D721Med (cell line): ENCODE data around the gene BRWD1.

ENCODE experiments used
- DNase-seq: peaks from one replicate; pipeline ENCODE4 v3.0.0; 2011; ENCODE audit warnings: low spot score; ENCODE audit not compliant: insufficient read length
- FAIRE-seq: peaks from 2 replicates; lab custom pipeline; 2011; peaks lifted over from hg19 to GRCh38; lab: Jason Lieb, UNC
- CTCF ChIP-seq: IDR thresholded peaks from 2 replicates; pipeline ENCODE4 v1.5.1; 2012; ENCODE audit warnings: mild to moderate bottlenecking, control low read depth; ENCODE audit not compliant: insufficient read depth; ENCODE audit errors: missing control alignments

The BRWD1 gene

GRCh38 chr21:39220150-39220549 is 93.3 kb downstream of the BRWD1 start:
- DNase-seq (no peak), FAIRE-seq (no peak)
- TF ChIP-seq CTCF: no peak

DNA sequence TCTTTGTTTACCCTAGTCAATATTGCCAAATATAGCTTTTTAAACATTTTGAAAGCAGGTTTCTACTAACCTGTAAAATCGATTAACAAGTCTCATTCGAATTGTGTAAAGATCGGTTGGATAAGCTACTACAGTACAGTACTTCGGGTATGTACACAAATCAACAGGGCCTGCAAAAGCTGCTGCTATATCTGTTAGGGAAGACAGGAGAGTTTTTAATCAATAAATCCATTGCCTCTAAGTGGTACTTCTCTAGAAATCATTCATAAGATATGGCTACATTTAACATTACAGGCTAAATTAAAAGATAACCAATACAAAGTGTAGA is 95.4 kb downstream of the BRWD1 start:
- no peak for TF ChIP-seq CTCF
- DNase-seq: no peak

GRCh38 chr21:39217356-39218081 is 95.9 kb downstream of the BRWD1 start:
- DNase-seq: no peak
- no peak for TF ChIP-seq CTCF
- FAIRE-seq: no peak

More for the DNA sequence above, 95.4 kb downstream of the BRWD1 start:
- FAIRE-seq: no peak

GRCh38 chr21:39216290-39216689 is 97.1 kb downstream of the BRWD1 start:
- no peak for TF ChIP-seq CTCF
- DNase-seq (no peak), FAIRE-seq (no peak)

DNA sequence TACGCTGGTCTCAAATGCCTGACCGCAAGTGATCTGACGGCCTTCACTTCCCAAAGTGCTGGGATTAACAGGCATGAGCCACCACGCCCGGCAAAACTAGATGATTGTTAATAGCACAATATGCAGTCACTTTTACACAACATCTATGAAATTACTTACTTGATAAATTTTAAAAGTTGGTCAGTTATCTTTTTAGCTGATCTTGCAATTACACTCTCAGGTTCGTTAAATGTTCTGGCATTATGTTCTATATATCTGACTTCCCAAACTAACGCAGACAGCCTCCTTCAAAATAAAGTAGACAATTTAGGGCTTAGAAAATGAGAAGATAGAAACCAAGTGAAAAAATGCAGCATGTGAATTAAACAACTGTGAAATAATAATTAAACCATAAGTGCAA is 98.4 kb downstream of the BRWD1 start:
- FAIRE-seq (no peak), DNase-seq (no peak)
- TF ChIP-seq CTCF: no peak

GRCh38 chr21:39209334-39209688 is 104.1 kb downstream of the BRWD1 start:
- DNase-seq (no peak), FAIRE-seq (peak; percentile 48)
- no peak for TF ChIP-seq CTCF

GRCh38 chr21:39208624-39209333 is 104.7 kb downstream of the BRWD1 start:
- FAIRE-seq: no peak
- TF ChIP-seq CTCF: no peak
- DNase-seq: no peak
